Ovary (tissue), 9 donors: ENCODE measurements around the gene LHX6. TPM values are rescaled to one million over a fixed set of nuclear protein-coding genes. Genes with fewer than 3 reads are reported as not detected.

Experiments
- DNase-seq, 5 donors: peaks; one replicate each; pipeline ENCODE4 v3.0.0-alpha.2; 2019 to 2020
- H3K27ac ChIP-seq, 2 donors: fragments of 200-600 bp; one replicate each; pipeline versions ENCODE4 v1.5.1 to v1.8.0; 2019 to 2022
- H3K27me3 ChIP-seq: fragments of 200-600 bp; one replicate; pipeline ENCODE4 v1.8.0; 2022
- H3K36me3 ChIP-seq: fragments of 200-600 bp; sonication (generic); one replicate; pipeline ENCODE4 v1.5.1; 2019
- H3K4me1 ChIP-seq: one replicate; pipeline ENCODE4 v1.8.1; 2013; ENCODE audit warnings: mild to moderate bottlenecking, moderate library complexity; ENCODE audit not compliant: insufficient read depth
- H3K4me3 ChIP-seq: fragments of 200-600 bp; sonication (generic); one replicate; pipeline ENCODE4 v1.5.1; 2017
- H3K9me3 ChIP-seq, 2 donors: fragments of 200-600 bp in 1 of 2; sonication (generic) in 1 of 2; one replicate each; pipeline versions ENCODE4 v1.5.1 to v1.8.1; 2013 to 2019; ENCODE audit warnings: mild to moderate bottlenecking in 1 of 2, moderate library complexity in 1 of 2
- CTCF ChIP-seq, 3 donors: fragments of 450-650 bp in 2 of 3; fragments of 200-600 bp in 1 of 3; IDR thresholded peaks; one replicate each; pipeline versions ENCODE4 v1.5.1 to v1.8.0; 2016 to 2022; ENCODE audit warnings: antibody characterized with exemption in 3 of 3, mild to moderate bottlenecking in 1 of 3
- EP300 ChIP-seq: sonication (generic); formaldehyde crosslinking; IDR thresholded peaks from one replicate; pipeline ENCODE4 v1.6.1; 2017; ENCODE audit warnings: antibody characterized with exemption
- POLR2A ChIP-seq: fragments of 450-650 bp; IDR thresholded peaks from one replicate; pipeline ENCODE4 v1.6.1; 2017; ENCODE audit warnings: antibody characterized with exemption, mild to moderate bottlenecking, moderate library complexity
- WGBS, 3 donors: extraction: QIAGEN DNeasy Blood & Tissue Kit in 1 of 3; methylation state at CpG; one replicate each; pipeline versions ENCODE4 v1.1.5 to v1.1.7; 2013 to 2017; 5-methylcytosine and 5-hydroxymethylcytosine counted together
- intact Hi-C, 4 donors: fragments of 100-400 bp; cut with DNase I; formaldehyde crosslinking; loops; one replicate each; pipeline versions ENCODE4 v1.11.0 to v1.15.1; 2022 to 2023
- polyA plus RNA-seq, 2 donors: library from polyadenylated mRNA; stranded (reverse); fragments of 200-250 nt in 1 of 2; fragments of 350-450 nt in 1 of 2; fragmentation: Illumina TruSeq in 1 of 2; extraction: RNeasy Lipid Tissue Mini Kit (QIAGEN cat#74804) in 1 of 2; gene quantifications; one replicate each; pipeline ENCODE4 v1.2.3, GENCODE V29; 2013 to 2014
- total RNA-seq, 7 donors: library from RNA; depleted of rRNA in 2 of 7; stranded (reverse); fragments of >200 nt in 2 of 7; fragmentation: NEBNext Ultra II Directional in 3 of 7; extraction: Animal tissue kit (Norgen Biotek cat#: 25700) in 3 of 7; gene quantifications; one replicate each; pipeline versions ENCODE4 v1.1.0 to v1.2.4, GENCODE V29; 2016 to 2023
- donor health status: DM: no; HTN: no; CAD: no; lungs with moderate emphysema.
- donor health status: DM: no; HTN: no; CAD: no.
- donor health status: Bipolar disorder and iron deficiency.
- donor health status: DM: yes; HTN: yes; CAD: no.
- donor health status: DM: no; HTN: no; CAD: no.
- donor health status: DM: yes; HTN: yes; CAD: no.

LHX6 gene
- total and polyA plus RNA-seq, 9 donors = 0.46 to 8.8 (median 3.6) TPM

DNA sequence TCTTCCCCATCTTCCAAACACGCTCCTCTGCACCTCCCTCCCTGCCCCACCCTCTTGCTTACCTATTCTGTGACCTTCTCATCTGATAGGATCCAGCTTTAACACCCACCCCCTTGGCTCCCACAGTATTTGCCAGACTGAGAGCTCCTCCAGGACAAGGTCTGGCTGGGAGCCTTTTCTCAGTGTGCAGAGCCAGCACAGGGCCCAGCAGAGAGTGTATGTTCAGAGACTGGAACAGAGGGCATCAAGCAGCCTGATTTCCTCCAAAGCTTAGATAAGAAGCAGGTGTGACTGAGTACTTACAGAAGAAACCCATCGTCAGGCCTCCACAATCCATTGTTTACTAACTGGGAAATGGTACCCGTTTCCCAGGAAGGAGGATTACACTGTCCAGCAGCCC lies 26.6 kb downstream of the LHX6 start:
- H3K4me3 ChIP-seq = no peak overlapping the region
- no peaks in the 10 kb centered on the region for H3K36me3 ChIP-seq
- no peak overlapping the region for H3K27ac ChIP-seq
- H3K4me1 ChIP-seq = no peaks in the 10 kb centered on the region
- H3K27me3 ChIP-seq = no peaks in the 10 kb centered on the region
- no peak for DNase-seq
- 65 to 73% (median 66%) methylated on average over 3 of the region's 3 CpGs for WGBS, 3 donors
- intact Hi-C loops = no loop called here
- TF ChIP-seq POLR2A (no peak), CTCF (IDR thresholded peaks at IDR 0.05) (no peak), EP300 (no peak)
- no peaks in the 10 kb centered on the region for H3K9me3 ChIP-seq

DNA sequence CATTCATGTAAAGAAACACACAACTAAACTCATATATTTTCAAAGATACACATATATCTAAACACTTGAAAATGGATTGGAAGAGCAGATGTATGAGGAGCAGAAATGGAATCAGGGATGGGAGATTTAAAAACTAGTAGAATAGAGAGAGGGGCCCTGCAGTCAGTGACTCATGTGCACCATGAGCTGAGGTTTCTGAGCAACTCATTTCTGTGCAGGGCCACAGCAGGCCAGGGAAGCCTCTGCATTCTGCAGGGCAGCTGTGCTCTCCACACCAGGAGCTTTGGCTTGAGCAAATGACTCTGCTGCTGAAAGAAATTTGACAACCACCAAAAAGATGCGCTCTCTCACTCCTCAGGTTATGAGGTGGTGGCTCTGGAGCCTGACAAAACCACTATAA lies 27.1 kb downstream of the LHX6 start:
- WGBS, 3 donors = 95 to 100% (median 96%) methylated on average over 1 of the region's 1 CpG
- no peaks in the 10 kb centered on the region for H3K4me1 ChIP-seq
- intact Hi-C loops = no loop called here

GRCh38 chr9:122200960-122201595 lies 27.7 kb downstream of the LHX6 start:
- no peaks in the 10 kb centered on the region for H3K36me3 ChIP-seq
- WGBS, 3 donors = 82 to 84% (median 83%) methylated on average over 7 of the region's 7 CpGs
- H3K9me3 ChIP-seq = no peaks in the 10 kb centered on the region
- no peak for DNase-seq
- TF ChIP-seq CTCF (IDR thresholded peaks at IDR 0.05) (no peak), POLR2A (no peak), EP300 (no peak)
- no peak overlapping the region for H3K4me3 ChIP-seq
- intact Hi-C loops = no loop called here
- no peaks in the 10 kb centered on the region for H3K4me1 ChIP-seq
- no peak overlapping the region for H3K27ac ChIP-seq
- H3K27me3 ChIP-seq = no peaks in the 10 kb centered on the region

More for the DNA sequence above, 27.1 kb downstream of the LHX6 start:
- no peaks in the 10 kb centered on the region for H3K27me3 ChIP-seq
- no peak for TF ChIP-seq CTCF (IDR thresholded peaks at IDR 0.05)
- no peaks in the 10 kb centered on the region for H3K9me3 ChIP-seq
- H3K36me3 ChIP-seq = no peaks in the 10 kb centered on the region
- H3K4me3 ChIP-seq = no peak overlapping the region
- H3K27ac ChIP-seq = no peak overlapping the region
- DNase-seq = no peak

GRCh38 chr9:122197882-122198281 lies 30.9 kb downstream of the LHX6 start:
- TF ChIP-seq POLR2A = no peak
- TF ChIP-seq EP300 = no peak
- Histone ChIP-seq H3K27me3 (no peaks in the 10 kb centered on the region), H3K9me3 (no peaks in the 10 kb centered on the region), H3K4me3 (no peak overlapping the region), H3K4me1 (no peaks in the 10 kb centered on the region), H3K36me3 (no peaks in the 10 kb centered on the region), H3K27ac (no peak overlapping the region)
- no peak for DNase-seq
- WGBS, 3 donors = 59 to 76% (median 60%) methylated on average over 4 of the region's 4 CpGs
- intact Hi-C loops = no loop called here

GRCh38 chr9:122197426-122197825 lies 31.3 kb downstream of the LHX6 start:
- DNase-seq = no peak
- WGBS, 3 donors = 36 to 43% (median 37%) methylated on average over 7 of the region's 7 CpGs
- no peak overlapping the region for H3K4me3 ChIP-seq
- H3K36me3 ChIP-seq = no peaks in the 10 kb centered on the region
- intact Hi-C loops = no loop called here
- no peaks in the 10 kb centered on the region for H3K9me3 ChIP-seq
- H3K27ac ChIP-seq = no peak overlapping the region
- no peaks in the 10 kb centered on the region for H3K4me1 ChIP-seq
- TF ChIP-seq POLR2A = no peak
- no peak for TF ChIP-seq EP300
- no peak for TF ChIP-seq CTCF (IDR thresholded peaks at IDR 0.05)
- no peaks in the 10 kb centered on the region for H3K27me3 ChIP-seq
